ENCODE results near the gene ATG7. TPM values are rescaled to one million over a fixed set of nuclear protein-coding genes. Genes with fewer than 3 reads are reported as not detected.
"Not testable (repeated sequence)": the region's sequence is repeated elsewhere in the genome, so short reads cannot be mapped to it uniquely, and the experiment has no call there.

Gene ATG7
- total and polyA plus RNA-seq, 10 of the 15 experiments (the other 5 are each of a cell fraction or from before 2014, with no cell fraction given) = 13.5 to 49.5 (median 26.4) TPM

- H3K27ac ChIP-seq (ENCODE audit: control insufficient read depth, insufficient read depth); H2AFZ ChIP-seq (ENCODE audit: control insufficient read depth, low read depth, low read length); POLR2A ChIA-PET; H3K4me2 ChIP-seq (ENCODE audit: control insufficient read depth, insufficient read depth); H3K79me2 ChIP-seq (ENCODE audit: control insufficient read depth, insufficient read depth, low read length); RAD21 ChIA-PET (ENCODE audit: unreplicated experiment); CTCF ChIA-PET; H4K20me1 ChIP-seq (ENCODE audit: control insufficient read depth, insufficient read depth); BruUV-seq (replicated peaks); H3K27me3 ChIP-seq (replicated peaks in 1 of 2; ENCODE audit: control insufficient read depth in 2 of 2, insufficient read depth in 2 of 2, low read length in 1 of 2); H3K9me3 ChIP-seq (replicated peaks; ENCODE audit: control insufficient read depth, insufficient read depth, low read length); intact Hi-C loops (cut with micrococcal nuclease; ENCODE audit: unreplicated experiment); H3K4me1 ChIP-seq (ENCODE audit: control insufficient read depth, insufficient read depth, low read length); H3K4me3 ChIP-seq; ATAC-seq; H3K36me3 ChIP-seq (ENCODE audit: control insufficient read depth in 2 of 2, insufficient read depth in 2 of 2, low read length in 1 of 2); SMC1A ChIA-PET (ENCODE audit: uncharacterized antibody, unreplicated experiment); in situ Hi-C loops (cut with MboI); DNase-seq (ENCODE audit: low read depth, low spot score); FAIRE-seq; H3K9ac ChIP-seq (ENCODE audit: control insufficient read depth, insufficient read depth, low read length): not testable (repeated sequence)
- 93% methylated on average over 18 of the region's 27 CpGs for WGBS (ENCODE audit: insufficient coverage, insufficient replicate concordance, low lambda C conversion rate, missing lambda C conversion rate)
Measured at GRCh38 chr3:11513125-11513816, 241.1 kb downstream of the ATG7 start.

GRCh38 chr3:11513817-11514135, 241.6 kb downstream of the ATG7 start:
- Histone ChIP-seq H4K20me1 (ENCODE audit: control insufficient read depth, insufficient read depth) (no peaks in the 10 kb centered on the region), H3K4me1 (ENCODE audit: control insufficient read depth, insufficient read depth, low read length) (no peaks in the 10 kb centered on the region), H3K79me2 (ENCODE audit: control insufficient read depth, insufficient read depth, low read length) (no peaks in the 10 kb centered on the region), H3K4me3 (no peak overlapping the region), H3K36me3 (ENCODE audit: control insufficient read depth in 2 of 2, insufficient read depth in 2 of 2, low read length in 1 of 2) (no peaks in the 10 kb centered on the region), H3K27me3 (replicated peaks in 1 of 2; ENCODE audit: control insufficient read depth in 2 of 2, insufficient read depth in 2 of 2, low read length in 1 of 2) (no peaks in the 10 kb centered on the region), H3K9ac (ENCODE audit: control insufficient read depth, insufficient read depth, low read length) (no peak overlapping the region), H3K9me3 (replicated peaks; ENCODE audit: control insufficient read depth, insufficient read depth, low read length) (no peaks in the 10 kb centered on the region), H2AFZ (ENCODE audit: control insufficient read depth, low read depth, low read length) (no peak overlapping the region), H3K4me2 (ENCODE audit: control insufficient read depth, insufficient read depth) (no peak overlapping the region), H3K27ac (ENCODE audit: control insufficient read depth, insufficient read depth) (no peak overlapping the region)
- POLR2A ChIA-PET = no interaction called here
- WGBS (ENCODE audit: insufficient coverage, insufficient replicate concordance, low lambda C conversion rate, missing lambda C conversion rate) = 100% methylated on average over 3 of the region's 3 CpGs
- intact Hi-C loops (cut with micrococcal nuclease; ENCODE audit: unreplicated experiment) = no loop called here
- in situ Hi-C loops (cut with MboI) = no loop called here
- CTCF ChIA-PET = no interaction called here
- RAD21 ChIA-PET (ENCODE audit: unreplicated experiment) = no interaction called here
- no peak for ATAC-seq
- FAIRE-seq = no peak
- SMC1A ChIA-PET (ENCODE audit: uncharacterized antibody, unreplicated experiment) = no interaction called here
- BruUV-seq (replicated peaks) = no TSS peak
- no peak for DNase-seq (ENCODE audit: low read depth, low spot score)
- TF ChIP-seq ESRRA (IDR thresholded peaks at IDR 0.05; ENCODE audit: low read length) (no peak), TCF12 (IDR thresholded peaks at IDR 0.05; ENCODE audit: low read depth, low read length) (no peak), TCF3 (IDR thresholded peaks at IDR 0.05; ENCODE audit: borderline replicate concordance, insufficient read depth, low read depth, low read length) (no peak), HDAC2 (IDR thresholded peaks at IDR 0.05) (no peak), E2F4 (IDR thresholded peaks at IDR 0.05; ENCODE audit: low read depth, low read length) (no peak), EP300 (IDR thresholded peaks at IDR 0.05; ENCODE audit: borderline replicate concordance in 1 of 2, control insufficient read depth in 1 of 2, low read depth in 2 of 2, low read length in 2 of 2) (no peak), JUNB (IDR thresholded peaks at IDR 0.05) (no peak), SUZ12 (IDR thresholded peaks at IDR 0.05; ENCODE audit: unreplicated experiment) (no peak), RELA (IDR thresholded peaks at IDR 0.05; ENCODE audit: borderline replicate concordance, partially characterized antibody) (no peak), WRNIP1 (IDR thresholded peaks at IDR 0.05; ENCODE audit: borderline replicate concordance, low read depth, low read length) (no peak)
- TF ChIP-seq, protein P1, sequence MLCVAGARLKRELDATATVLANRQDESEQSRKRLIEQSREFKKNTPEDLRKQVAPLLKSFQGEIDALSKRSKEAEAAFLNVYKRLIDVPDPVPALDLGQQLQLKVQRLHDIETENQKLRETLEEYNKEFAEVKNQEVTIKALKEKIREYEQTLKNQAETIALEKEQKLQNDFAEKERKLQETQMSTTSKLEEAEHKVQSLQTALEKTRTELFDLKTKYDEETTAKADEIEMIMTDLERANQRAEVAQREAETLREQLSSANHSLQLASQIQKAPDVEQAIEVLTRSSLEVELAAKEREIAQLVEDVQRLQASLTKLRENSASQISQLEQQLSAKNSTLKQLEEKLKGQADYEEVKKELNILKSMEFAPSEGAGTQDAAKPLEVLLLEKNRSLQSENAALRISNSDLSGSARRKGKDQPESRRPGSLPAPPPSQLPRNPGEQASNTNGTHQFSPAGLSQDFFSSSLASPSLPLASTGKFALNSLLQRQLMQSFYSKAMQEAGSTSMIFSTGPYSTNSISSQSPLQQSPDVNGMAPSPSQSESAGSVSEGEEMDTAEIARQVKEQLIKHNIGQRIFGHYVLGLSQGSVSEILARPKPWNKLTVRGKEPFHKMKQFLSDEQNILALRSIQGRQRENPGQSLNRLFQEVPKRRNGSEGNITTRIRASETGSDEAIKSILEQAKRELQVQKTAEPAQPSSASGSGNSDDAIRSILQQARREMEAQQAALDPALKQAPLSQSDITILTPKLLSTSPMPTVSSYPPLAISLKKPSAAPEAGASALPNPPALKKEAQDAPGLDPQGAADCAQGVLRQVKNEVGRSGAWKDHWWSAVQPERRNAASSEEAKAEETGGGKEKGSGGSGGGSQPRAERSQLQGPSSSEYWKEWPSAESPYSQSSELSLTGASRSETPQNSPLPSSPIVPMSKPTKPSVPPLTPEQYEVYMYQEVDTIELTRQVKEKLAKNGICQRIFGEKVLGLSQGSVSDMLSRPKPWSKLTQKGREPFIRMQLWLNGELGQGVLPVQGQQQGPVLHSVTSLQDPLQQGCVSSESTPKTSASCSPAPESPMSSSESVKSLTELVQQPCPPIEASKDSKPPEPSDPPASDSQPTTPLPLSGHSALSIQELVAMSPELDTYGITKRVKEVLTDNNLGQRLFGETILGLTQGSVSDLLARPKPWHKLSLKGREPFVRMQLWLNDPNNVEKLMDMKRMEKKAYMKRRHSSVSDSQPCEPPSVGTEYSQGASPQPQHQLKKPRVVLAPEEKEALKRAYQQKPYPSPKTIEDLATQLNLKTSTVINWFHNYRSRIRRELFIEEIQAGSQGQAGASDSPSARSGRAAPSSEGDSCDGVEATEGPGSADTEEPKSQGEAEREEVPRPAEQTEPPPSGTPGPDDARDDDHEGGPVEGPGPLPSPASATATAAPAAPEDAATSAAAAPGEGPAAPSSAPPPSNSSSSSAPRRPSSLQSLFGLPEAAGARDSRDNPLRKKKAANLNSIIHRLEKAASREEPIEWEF (IDR thresholded peaks at IDR 0.05; ENCODE audit: insufficient replicate concordance, low read depth, low read length) = no peak
